Measurements from ENCODE around the gene BHLHA9.

DNA sequence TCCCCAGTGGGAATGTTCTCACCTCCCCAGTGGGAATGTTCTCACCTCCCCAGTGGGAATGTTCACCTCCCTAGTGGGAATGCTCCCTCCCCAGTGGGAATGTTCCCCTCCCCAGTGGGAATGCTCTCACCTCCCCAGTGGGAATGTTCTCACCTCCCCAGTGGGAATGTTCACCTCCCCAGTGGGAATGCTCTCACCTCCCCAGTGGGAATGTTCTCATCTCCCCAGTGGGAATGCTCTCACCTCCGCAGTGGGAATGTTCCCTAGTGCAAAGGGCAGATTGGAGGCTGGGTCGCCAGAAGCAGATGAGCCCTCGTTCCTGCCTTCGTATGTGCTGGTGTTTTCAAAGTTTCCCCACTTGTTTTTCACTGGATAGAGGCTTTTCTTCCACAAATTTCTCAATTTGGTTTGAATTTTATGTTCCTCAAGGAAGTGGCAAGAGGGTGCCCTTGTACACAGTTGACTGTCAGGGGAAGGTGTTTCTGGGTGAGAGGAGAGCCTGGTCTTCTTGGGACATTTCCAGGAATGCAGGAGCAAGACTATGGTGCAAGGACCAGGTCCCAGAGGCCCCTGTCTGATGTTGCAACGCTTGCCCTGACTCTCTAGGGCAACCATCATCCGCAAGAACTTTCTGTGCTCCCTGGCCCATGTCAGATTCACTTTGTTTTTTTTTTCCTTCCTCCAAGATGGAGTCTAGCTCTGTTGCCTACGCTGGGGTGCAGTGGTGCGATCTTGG, 43.2 kb downstream of the BHLHA9 start:
- TF ChIP-seq CTCF (IDR thresholded peaks at IDR 0.05) (no peak), POLR2A (IDR thresholded peaks at IDR 0.05) (no peak)
